Ovary (tissue), 3 donors: Measurements from ENCODE around the gene ITGB2.

Experiments
- POLR2A ChIP-seq: fragments of 450-650 bp; IDR thresholded peaks from one replicate; pipeline ENCODE4 v1.6.1; 2017; ENCODE audit warnings: antibody characterized with exemption, mild to moderate bottlenecking, moderate library complexity
- TF ChIP-seq, protein P1 (sequence below), 3 donors: fragments of 450-650 bp in 2 of 3; fragments of 200-600 bp in 1 of 3; IDR thresholded peaks; one replicate each; pipeline versions ENCODE4 v1.5.1 to v1.8.0; 2016 to 2022; ENCODE audit warnings: antibody characterized with exemption in 3 of 3, mild to moderate bottlenecking in 1 of 3
- donor health status: DM: no; HTN: no; CAD: no.

DNA sequence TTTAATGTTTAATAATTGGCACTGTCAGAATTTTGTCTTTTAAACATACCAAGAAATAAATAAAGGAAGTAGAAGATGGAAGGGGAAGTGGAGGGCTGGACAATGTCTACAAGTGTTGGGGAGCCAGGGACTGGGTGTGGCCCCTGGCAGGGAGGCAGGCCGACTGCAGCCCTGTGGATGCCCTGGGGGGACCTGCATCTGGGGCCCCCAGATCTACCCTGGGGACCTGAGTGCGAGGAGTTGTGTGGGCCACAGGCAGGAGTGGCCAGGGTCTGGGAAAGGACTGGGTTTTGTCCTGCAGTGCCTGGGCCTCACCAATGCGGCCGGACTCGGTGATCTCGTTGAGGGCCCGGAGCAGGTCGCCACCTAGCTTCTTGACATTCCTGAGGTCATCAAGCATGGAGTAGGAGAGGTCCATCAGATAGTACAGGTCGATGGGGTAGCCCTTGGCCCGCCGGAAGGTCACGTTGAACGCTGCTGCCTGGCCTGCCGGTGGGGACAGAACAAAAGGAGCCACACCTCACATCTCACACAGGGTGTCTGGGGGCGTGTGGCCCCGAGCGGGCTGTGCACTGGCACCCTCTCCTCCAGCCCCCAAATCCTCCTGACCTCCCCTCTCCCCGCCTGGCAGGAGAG, 17.5 kb downstream of the ITGB2 start:
- TF ChIP-seq, protein P1, sequence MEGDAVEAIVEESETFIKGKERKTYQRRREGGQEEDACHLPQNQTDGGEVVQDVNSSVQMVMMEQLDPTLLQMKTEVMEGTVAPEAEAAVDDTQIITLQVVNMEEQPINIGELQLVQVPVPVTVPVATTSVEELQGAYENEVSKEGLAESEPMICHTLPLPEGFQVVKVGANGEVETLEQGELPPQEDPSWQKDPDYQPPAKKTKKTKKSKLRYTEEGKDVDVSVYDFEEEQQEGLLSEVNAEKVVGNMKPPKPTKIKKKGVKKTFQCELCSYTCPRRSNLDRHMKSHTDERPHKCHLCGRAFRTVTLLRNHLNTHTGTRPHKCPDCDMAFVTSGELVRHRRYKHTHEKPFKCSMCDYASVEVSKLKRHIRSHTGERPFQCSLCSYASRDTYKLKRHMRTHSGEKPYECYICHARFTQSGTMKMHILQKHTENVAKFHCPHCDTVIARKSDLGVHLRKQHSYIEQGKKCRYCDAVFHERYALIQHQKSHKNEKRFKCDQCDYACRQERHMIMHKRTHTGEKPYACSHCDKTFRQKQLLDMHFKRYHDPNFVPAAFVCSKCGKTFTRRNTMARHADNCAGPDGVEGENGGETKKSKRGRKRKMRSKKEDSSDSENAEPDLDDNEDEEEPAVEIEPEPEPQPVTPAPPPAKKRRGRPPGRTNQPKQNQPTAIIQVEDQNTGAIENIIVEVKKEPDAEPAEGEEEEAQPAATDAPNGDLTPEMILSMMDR (IDR thresholded peaks at IDR 0.05): no peak
- TF ChIP-seq POLR2A: no peak
